ENCODE results near the gene USP40. TPM values are rescaled to one million over a fixed set of nuclear protein-coding genes. Genes with fewer than 3 reads are reported as not detected.

Gene USP40
- total and polyA plus RNA-seq, 2 of the 8 experiments (the other 6 are each of a cell fraction or from before 2014, with no cell fraction given), result 12.0 to 15.7 TPM

DNA sequence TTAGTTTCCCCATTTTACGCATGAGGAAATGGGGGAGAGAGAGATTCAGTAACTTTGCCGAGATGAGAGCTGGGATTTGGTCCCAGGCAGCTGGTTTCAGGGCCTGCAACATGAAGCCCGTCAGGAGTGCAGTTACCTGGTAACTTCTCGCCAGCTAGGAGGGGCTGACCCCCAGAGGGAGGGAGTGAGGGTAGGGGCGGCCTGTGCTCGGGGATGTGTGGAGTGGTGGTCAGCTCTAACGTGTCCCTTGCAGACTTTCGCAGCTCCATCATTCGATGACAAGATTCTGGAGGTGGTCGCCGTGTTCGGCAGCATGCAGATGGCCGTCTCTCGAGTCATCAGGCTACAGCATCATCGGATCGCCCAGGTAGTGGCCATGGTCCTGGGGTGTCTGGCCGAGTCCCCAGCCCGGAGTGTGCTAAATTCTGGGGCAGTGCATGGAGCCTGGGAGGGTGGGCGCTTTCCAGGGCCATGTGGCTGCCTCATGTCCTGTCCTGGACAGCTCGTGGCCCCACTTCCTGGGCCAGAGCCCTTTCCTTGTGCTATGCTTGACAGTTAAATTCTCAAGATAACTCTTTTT, 108.5 kb downstream of the USP40 start:
- 94% methylated on average over 19 of the region's 20 CpGs; no CpG with 5 or more reads in 1 of the 2 experiments for WGBS, 2 experiments (ENCODE audit: extremely low coverage in 1 of 2, insufficient coverage in 1 of 2, insufficient read length in 1 of 2, insufficient replicate concordance in 2 of 2, low coverage in 1 of 2, low lambda C conversion rate in 2 of 2, missing lambda C conversion rate in 1 of 2)

More for the DNA sequence above, 108.5 kb downstream of the USP40 start:
- Histone ChIP-seq H3K27ac (ENCODE audit: low read depth, low read length) (no peak overlapping the region), H3K79me1 (ENCODE audit: low read depth, low read length) (no peaks in the 10 kb centered on the region), H2BK5ac (ENCODE audit: low read depth, low read length) (no peak overlapping the region), H3K4me1 (replicated peaks in 1 of 4; ENCODE audit: control insufficient read depth in 3 of 4, insufficient read depth in 4 of 4, low read length in 3 of 4) (no peaks in the 10 kb centered on the region), H2BK15ac (ENCODE audit: low read length) (no peak overlapping the region), H2BK12ac (ENCODE audit: low read depth, low read length) (no peak overlapping the region), H3K9me3 (ENCODE audit: insufficient read depth in 2 of 2, low read depth in 1 of 2, low read length in 1 of 2) (no peaks in the 10 kb centered on the region), H4K91ac (replicated peaks; ENCODE audit: insufficient read length, low read length) (no peak overlapping the region), H3K18ac (ENCODE audit: extremely low read depth, low read length) (no peak overlapping the region), H3K79me2 (ENCODE audit: control insufficient read depth in 1 of 2, insufficient read depth in 2 of 2, low read length in 2 of 2) (no peaks in the 10 kb centered on the region), H4K20me1 (replicated peaks in 1 of 2; ENCODE audit: control insufficient read depth in 1 of 2, insufficient read depth in 2 of 2, low read length in 2 of 2) (peaks cover 0 to 2% of the 10 kb centered on the region in 2 experiments), H3K27me3 (replicated peaks in 1 of 4; ENCODE audit: control insufficient read depth in 3 of 4, extremely low read depth in 1 of 4, insufficient read depth in 3 of 4, low read length in 3 of 4) (no peaks in the 10 kb centered on the region), H3K4ac (replicated peaks; ENCODE audit: insufficient read length, low read depth, low read length) (no peak overlapping the region), H2AFZ (ENCODE audit: low read length) (no peak overlapping the region), H3K23me2 (ENCODE audit: low read depth, low read length) (peaks cover under 1% of the 10 kb centered on the region; the same call in 1 of the 2 replicates), H3K56ac (replicated peaks; ENCODE audit: insufficient read length, low read depth, low read length) (no peak overlapping the region), H2AK5ac (ENCODE audit: low read depth, low read length) (no peak overlapping the region), H3K4me3 (ENCODE audit: extremely low read depth in 1 of 4, insufficient read depth in 2 of 4, low read depth in 3 of 4, low read length in 4 of 4) (no peak overlapping the region), H3K23ac (ENCODE audit: insufficient read length) (no peak overlapping the region), H4K8ac (ENCODE audit: extremely low read depth, insufficient read depth, low read length) (no peak overlapping the region), H2BK20ac (ENCODE audit: low read length) (no peak overlapping the region), H2BK120ac (replicated peaks; ENCODE audit: low read depth, low read length) (no peak overlapping the region), H3K14ac (ENCODE audit: insufficient read length) (no peak overlapping the region), H4K5ac (ENCODE audit: insufficient read length, low read depth, low read length) (no peak overlapping the region), H3K4me2 (ENCODE audit: insufficient read depth in 1 of 2, low read depth in 2 of 2, low read length in 2 of 2) (no peak overlapping the region), H3K36me3 (ENCODE audit: control insufficient read depth in 2 of 4, insufficient read depth in 4 of 4, low read length in 3 of 4) (peaks cover 0 to 6% (median 2%) of the 10 kb centered on the region in 4 experiments; a peak in 4 of 8 replicates), H3K9ac (replicated peaks in 1 of 4; ENCODE audit: extremely low read depth in 1 of 4, low read depth in 3 of 4, low read length in 3 of 4) (no peak overlapping the region)
- ChIA-PET POLR2A (ENCODE audit: partially characterized antibody) (no interaction called here), CTCF (ENCODE audit: partially characterized antibody) (interaction anchor here (0.5 to 4.5 kb wide), 5 partner anchors 10 to 572 kb away, joined by 3 to 25 read pairs (median 4); no protein-coding TSS in a partner anchor)
- TF ChIP-seq CEBPB (IDR thresholded peaks at IDR 0.05; ENCODE audit: low read depth, low read length), result no peak
- TF ChIP-seq CREB1 (IDR thresholded peaks at IDR 0.05), result no peak
- TF ChIP-seq FOSL1 (IDR thresholded peaks at IDR 0.05; ENCODE audit: insufficient read depth, low read depth, low read length), result no peak
- TF ChIP-seq RBBP5 (IDR thresholded peaks at IDR 0.05; ENCODE audit: borderline replicate concordance, low read depth, low read length), result no peak
- DNase-seq (ENCODE audit: low read depth in 1 of 2, low spot score in 2 of 2) (no peak), FAIRE-seq (no peak)
